Measurements from ENCODE around the gene NKAPD1. TPM values are rescaled to one million over a fixed set of nuclear protein-coding genes. Genes with fewer than 3 reads are reported as not detected.
A peak's percentile ranks its signal among the peaks of the same experiment; 100 is the strongest.

The NKAPD1 gene
- total and polyA plus RNA-seq, 2 of the 13 experiments (the other 11 are each of a cell fraction or from before 2014, with no cell fraction given): 11.2 to 22.5 TPM

DNA sequence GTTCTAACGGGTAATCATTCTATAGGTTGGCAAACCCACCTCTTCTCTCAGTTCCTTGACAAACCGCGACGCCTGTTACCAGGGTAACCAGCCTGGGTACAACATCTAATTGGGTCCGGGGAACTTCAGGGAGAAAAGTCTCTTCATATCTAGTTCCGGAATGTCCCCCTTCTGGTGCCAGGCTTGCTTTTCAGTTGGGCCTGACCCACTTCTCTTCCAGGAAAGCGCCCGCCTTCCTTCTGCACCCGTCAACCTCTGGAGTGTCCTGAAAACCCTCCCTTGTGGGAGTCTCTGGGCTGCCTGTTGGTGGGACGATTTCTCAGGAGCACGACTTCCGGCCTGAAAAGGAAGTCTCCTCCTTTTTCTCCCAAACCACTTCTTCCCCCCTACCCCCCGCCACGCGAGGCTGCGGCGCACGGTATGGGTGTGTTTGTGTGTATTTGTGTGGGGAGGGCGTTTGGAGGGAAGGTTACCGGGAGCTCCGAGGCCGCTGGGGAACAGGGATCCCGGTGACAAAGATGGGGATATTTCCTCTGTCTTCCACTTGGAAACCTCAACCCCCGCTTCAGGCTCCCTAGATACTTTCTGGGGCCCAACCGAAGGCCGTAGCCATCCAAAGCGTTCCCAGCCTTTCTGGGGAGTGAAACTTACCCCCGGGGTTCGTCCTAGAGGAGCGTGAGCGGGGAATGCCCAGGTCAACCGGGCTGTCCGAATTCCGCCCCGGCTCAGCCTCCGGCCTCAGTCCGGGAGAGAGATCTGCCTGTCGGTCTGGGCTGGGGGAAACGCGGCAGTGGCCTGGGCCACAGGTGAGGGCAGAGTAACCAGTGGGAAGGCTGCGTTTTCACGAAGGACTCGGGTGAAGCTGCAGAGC is at the start of gene NKAPD1, which contains the start of gene PIH1D2 (continued):
- TF ChIP-seq PCBP1 (IDR thresholded peaks at IDR 0.05; ENCODE audit: borderline replicate concordance, low read depth, low read length) (0 out of 2 replicates have a peak, but pooled peaks have one; percentile 50), NCOA2 (CRISPR knock-in tag; IDR thresholded peaks at IDR 0.05) (no peak; the same call in 1 of the 2 replicates), HDAC1 (CRISPR knock-in tag; IDR thresholded peaks at IDR 0.05) (peak; percentile 84), KAT8 (CRISPR knock-in tag; IDR thresholded peaks at IDR 0.05) (peak; percentile 97), ZMYM2 (CRISPR knock-in tag; IDR thresholded peaks at IDR 0.05) (no peak), ZNF598 (CRISPR knock-in tag; IDR thresholded peaks at IDR 0.05; ENCODE audit: borderline replicate concordance) (peak; percentile 63; the same call in 1 of the 2 replicates), SP1 (IDR thresholded peaks at IDR 0.05) (no peak), SP1 (CRISPR knock-in tag; IDR thresholded peaks at IDR 0.05) (no peak; the same call in 1 of the 2 replicates), ZNF747 (CRISPR knock-in tag; IDR thresholded peaks at IDR 0.05; ENCODE audit: borderline replicate concordance) (0 out of 2 replicates have a peak, but pooled peaks have one; percentile 48), ZNF180 (CRISPR knock-in tag; IDR thresholded peaks at IDR 0.05; ENCODE audit: borderline replicate concordance, low read depth) (no peak), CCAR2 (optimal IDR thresholded peaks at IDR 0.05; ENCODE audit: low read depth, low read length) (peak; percentile 75), SETDB1 (CRISPR knock-in tag; IDR thresholded peaks at IDR 0.05; ENCODE audit: borderline replicate concordance) (no peak), PHF21A (CRISPR knock-in tag; IDR thresholded peaks at IDR 0.05) (0 out of 2 replicates have a peak, but pooled peaks have one; percentile 20)
- TF ChIP-seq, protein P1, sequence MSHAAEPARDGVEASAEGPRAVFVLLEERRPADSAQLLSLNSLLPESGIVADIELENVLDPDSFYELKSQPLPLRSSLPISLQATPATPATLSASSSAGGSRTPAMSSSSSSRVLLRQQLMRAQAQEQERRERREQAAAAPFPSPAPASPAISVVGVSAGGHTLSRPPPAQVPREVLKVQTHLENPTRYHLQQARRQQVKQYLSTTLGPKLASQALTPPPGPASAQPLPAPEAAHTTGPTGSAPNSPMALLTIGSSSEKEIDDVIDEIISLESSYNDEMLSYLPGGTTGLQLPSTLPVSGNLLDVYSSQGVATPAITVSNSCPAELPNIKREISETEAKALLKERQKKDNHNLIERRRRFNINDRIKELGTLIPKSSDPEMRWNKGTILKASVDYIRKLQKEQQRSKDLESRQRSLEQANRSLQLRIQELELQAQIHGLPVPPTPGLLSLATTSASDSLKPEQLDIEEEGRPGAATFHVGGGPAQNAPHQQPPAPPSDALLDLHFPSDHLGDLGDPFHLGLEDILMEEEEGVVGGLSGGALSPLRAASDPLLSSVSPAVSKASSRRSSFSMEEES (CRISPR knock-in tag; IDR thresholded peaks at IDR 0.05): 0 out of 2 replicates have a peak, but pooled peaks have one; percentile 42
- TF ChIP-seq, protein P2, sequence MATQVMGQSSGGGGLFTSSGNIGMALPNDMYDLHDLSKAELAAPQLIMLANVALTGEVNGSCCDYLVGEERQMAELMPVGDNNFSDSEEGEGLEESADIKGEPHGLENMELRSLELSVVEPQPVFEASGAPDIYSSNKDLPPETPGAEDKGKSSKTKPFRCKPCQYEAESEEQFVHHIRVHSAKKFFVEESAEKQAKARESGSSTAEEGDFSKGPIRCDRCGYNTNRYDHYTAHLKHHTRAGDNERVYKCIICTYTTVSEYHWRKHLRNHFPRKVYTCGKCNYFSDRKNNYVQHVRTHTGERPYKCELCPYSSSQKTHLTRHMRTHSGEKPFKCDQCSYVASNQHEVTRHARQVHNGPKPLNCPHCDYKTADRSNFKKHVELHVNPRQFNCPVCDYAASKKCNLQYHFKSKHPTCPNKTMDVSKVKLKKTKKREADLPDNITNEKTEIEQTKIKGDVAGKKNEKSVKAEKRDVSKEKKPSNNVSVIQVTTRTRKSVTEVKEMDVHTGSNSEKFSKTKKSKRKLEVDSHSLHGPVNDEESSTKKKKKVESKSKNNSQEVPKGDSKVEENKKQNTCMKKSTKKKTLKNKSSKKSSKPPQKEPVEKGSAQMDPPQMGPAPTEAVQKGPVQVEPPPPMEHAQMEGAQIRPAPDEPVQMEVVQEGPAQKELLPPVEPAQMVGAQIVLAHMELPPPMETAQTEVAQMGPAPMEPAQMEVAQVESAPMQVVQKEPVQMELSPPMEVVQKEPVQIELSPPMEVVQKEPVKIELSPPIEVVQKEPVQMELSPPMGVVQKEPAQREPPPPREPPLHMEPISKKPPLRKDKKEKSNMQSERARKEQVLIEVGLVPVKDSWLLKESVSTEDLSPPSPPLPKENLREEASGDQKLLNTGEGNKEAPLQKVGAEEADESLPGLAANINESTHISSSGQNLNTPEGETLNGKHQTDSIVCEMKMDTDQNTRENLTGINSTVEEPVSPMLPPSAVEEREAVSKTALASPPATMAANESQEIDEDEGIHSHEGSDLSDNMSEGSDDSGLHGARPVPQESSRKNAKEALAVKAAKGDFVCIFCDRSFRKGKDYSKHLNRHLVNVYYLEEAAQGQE (IDR thresholded peaks at IDR 0.05; ENCODE audit: borderline replicate concordance in 1 of 2, low read depth in 1 of 2, low read length in 2 of 2): no peak
- TF ChIP-seq, protein P3, sequence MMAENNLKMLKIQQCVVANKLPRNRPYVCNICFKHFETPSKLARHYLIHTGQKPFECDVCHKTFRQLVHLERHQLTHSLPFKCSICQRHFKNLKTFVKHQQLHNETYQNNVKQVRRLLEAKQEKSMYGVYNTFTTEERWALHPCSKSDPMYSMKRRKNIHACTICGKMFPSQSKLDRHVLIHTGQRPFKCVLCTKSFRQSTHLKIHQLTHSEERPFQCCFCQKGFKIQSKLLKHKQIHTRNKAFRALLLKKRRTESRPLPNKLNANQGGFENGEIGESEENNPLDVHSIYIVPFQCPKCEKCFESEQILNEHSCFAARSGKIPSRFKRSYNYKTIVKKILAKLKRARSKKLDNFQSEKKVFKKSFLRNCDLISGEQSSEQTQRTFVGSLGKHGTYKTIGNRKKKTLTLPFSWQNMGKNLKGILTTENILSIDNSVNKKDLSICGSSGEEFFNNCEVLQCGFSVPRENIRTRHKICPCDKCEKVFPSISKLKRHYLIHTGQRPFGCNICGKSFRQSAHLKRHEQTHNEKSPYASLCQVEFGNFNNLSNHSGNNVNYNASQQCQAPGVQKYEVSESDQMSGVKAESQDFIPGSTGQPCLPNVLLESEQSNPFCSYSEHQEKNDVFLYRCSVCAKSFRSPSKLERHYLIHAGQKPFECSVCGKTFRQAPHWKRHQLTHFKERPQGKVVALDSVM (CRISPR knock-in tag; IDR thresholded peaks at IDR 0.05): no peak
